Activated CD4-positive, alpha-beta memory T cell treated with anti-CD3 and anti-CD28 coated beads for 36 hours (primary cell): ENCODE measurements around the gene MFSD11. TPM values are rescaled to one million over a fixed set of nuclear protein-coding genes. Genes with fewer than 3 reads are reported as not detected.
"Not testable (repeated sequence)": the region's sequence is repeated elsewhere in the genome, so short reads cannot be mapped to it uniquely, and the experiment has no call there.

Experiments
- CTCF ChIA-PET: fragments of 350-600 bp; sonication (Branson Sonifier 250); formaldehyde crosslinking; loops from one replicate; lab custom pipeline; 2021; ENCODE audit warnings: antibody characterized with exemption, inconsistent platforms; lab: Charles Lee
- POLR2A ChIA-PET: fragments of 350-600 bp; sonication (Branson Sonifier 250); formaldehyde crosslinking; loops from one replicate; lab custom pipeline; 2021; ENCODE audit warnings: antibody characterized with exemption; lab: Charles Lee
- DNase-seq: peaks from one replicate; pipeline ENCODE4 v3.0.0-alpha.2; 2020
- H3K27ac Mint-ChIP-seq: one replicate; pipeline ENCODE4 v1.8.0; 2021; ENCODE audit warnings: mixed read lengths
- H3K27me3 Mint-ChIP-seq: one replicate; pipeline ENCODE4 v1.8.0; 2021; ENCODE audit warnings: mixed read lengths
- H3K36me3 Mint-ChIP-seq: one replicate; pipeline ENCODE4 v1.8.0; 2021; ENCODE audit warnings: mixed read lengths
- H3K4me1 Mint-ChIP-seq: one replicate; pipeline ENCODE4 v1.8.0; 2021; ENCODE audit warnings: low read depth, mixed read lengths
- H3K4me3 Mint-ChIP-seq: one replicate; pipeline ENCODE4 v1.8.0; 2021; ENCODE audit warnings: mild to moderate bottlenecking, mixed read lengths
- H3K9me3 Mint-ChIP-seq: one replicate; pipeline ENCODE4 v1.8.0; 2021; ENCODE audit warnings: mixed read lengths
- intact Hi-C: fragments of 100-400 bp; cut with micrococcal nuclease; formaldehyde crosslinking; loops from one replicate; pipeline ENCODE4 v1.15.1; 2023
- total RNA-seq, 2 experiments: library from RNA; stranded (reverse); gene quantifications; one replicate each; pipeline ENCODE4 v1.2.3, GENCODE V29; 2021

MFSD11 gene
- total RNA-seq, 2 experiments from 2014 or later: 17.5 to 18.3 TPM

DNA sequence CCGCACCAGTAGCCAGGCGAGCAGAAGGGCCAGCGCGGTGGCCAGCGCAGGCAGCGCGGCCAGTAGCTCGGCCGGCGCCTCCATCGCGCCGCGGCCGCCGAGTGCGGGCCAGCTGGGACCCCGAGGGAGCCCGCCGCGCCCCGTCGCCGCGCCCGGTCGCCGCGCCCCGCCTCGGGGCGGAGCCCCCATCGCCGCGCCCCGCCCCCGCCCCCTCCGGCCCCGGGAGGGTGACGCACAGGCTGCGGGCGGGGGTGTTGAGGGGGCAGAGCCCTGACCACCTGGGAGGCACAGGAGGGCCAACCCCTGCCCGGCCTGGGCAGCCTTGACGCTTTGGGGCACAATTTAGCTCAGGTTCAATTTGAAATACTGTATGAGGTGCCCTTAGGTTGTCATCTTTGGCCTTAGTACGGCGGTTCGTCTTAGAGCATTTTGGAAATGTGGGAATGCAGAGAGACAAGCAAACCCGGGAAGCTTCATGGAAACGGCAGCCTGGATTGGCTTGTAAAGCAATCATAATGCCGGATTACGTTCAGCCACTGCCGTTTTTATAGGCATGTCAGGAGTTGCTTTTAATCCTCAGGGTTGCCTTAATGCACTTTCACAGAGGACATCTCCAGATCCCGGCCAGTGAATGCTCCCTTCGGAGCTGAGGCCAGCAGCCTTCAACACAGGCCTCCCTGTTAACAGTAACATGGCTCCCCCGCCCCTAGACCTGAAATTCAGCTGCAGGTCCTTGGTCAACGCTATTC is 26.9 kb upstream of the MFSD11 start, which contains the start of gene MXRA7:
TSS of gene MXRA7 (minus strand) at position 103 of the 749 bp plus-strand sequence. CDS start at position 84, 19 bp downstream.
- DNase-seq: peak; percentile 71
- Mint-ChIP-seq H3K4me1 (peaks cover 20% of the 10 kb centered on the region), H3K27me3 (no peaks in the 10 kb centered on the region), H3K4me3 (peak within 1 kb of the TSS; percentile 62), H3K36me3 (peaks cover 15% of the 10 kb centered on the region), H3K9me3 (no peaks in the 10 kb centered on the region), H3K27ac (no peak within 1 kb of the TSS)
- CTCF ChIA-PET: interaction anchor here (1.7 kb wide), 1 partner anchor 87 kb away, joined by 5 read pairs; no protein-coding TSS in a partner anchor
- POLR2A ChIA-PET: no interaction called here
- intact Hi-C loops: no loop called here

DNA sequence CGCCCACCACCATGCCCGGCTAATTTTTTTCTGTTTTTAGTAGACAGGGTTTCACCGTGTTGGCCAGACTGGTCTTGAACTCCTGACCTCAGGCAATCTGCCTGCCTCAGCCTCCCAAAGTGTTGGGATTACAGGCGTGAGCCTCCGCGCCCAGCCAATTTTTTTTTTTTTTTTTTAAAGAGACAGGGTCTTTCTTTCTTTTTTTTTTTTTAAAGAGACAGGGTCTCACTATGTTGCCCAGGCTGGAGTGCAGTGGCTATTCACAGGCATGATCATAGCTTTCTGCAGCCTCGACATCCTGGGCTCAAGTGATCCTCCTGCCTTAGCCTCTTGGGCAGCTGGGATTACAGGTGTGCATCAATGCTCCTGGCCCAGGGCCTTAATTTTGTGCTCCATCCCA is 25.6 kb upstream of the MFSD11 start:
- H3K9me3 Mint-ChIP-seq, H3K4me3 Mint-ChIP-seq, intact Hi-C loops, H3K27me3 Mint-ChIP-seq, DNase-seq, H3K27ac Mint-ChIP-seq: not testable (repeated sequence)
- Mint-ChIP-seq H3K36me3 (peaks cover 27% of the 10 kb centered on the region), H3K4me1 (peaks cover 29% of the 10 kb centered on the region)
- CTCF ChIA-PET: interaction anchor here (0.6 to 1.7 kb wide), 2 partner anchors 13 to 88 kb away, joined by 3 to 5 read pairs; no protein-coding TSS in a partner anchor
- POLR2A ChIA-PET: interaction anchor here (0.9 kb wide), 1 partner anchor 11 kb away, joined by 3 read pairs; no protein-coding TSS in a partner anchor

DNA sequence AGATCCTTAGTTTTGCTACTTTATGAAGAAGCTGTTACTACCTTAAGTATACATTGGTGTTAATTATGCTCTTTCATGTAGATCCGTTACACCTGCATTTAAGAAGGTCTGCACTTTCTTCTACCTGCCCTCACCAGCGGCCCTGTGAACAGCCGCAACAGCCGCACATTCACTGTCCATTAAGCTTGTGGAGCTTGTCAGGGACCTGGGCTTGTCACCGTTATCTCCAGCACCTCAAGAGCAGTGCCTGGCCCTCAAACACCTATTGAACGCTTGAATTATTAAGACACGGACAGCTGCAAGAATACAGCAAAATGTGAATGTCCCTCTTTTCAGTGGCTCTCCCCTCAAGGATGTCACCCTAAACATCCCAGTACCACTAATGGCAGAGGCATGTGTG is 24.2 kb upstream of the MFSD11 start:
- peaks cover 29% of the 10 kb centered on the region for H3K4me1 Mint-ChIP-seq
- H3K27me3 Mint-ChIP-seq: no peaks in the 10 kb centered on the region
- ChIA-PET CTCF (interaction anchor here (0.8 to 3.9 kb wide), 14 partner anchors 10 to 191 kb away, joined by 3 to 21 read pairs (median 6); partner anchors contain the start of genes JMJD6 and MFSD11), POLR2A (interaction anchor here (1.2 to 1.3 kb wide), 2 partner anchors 10 to 24 kb away, joined by 3 read pairs; partner anchors contain the start of gene MFSD11)
- H3K27ac Mint-ChIP-seq: no peak overlapping the region
- H3K9me3 Mint-ChIP-seq: no peaks in the 10 kb centered on the region
- no peak overlapping the region for H3K4me3 Mint-ChIP-seq
- no peak for DNase-seq
- intact Hi-C loops: loop anchor here (2.0 kb wide), 1 partner anchor 43 kb away; no protein-coding TSS in a partner anchor
- peaks cover 35% of the 10 kb centered on the region for H3K36me3 Mint-ChIP-seq

DNA sequence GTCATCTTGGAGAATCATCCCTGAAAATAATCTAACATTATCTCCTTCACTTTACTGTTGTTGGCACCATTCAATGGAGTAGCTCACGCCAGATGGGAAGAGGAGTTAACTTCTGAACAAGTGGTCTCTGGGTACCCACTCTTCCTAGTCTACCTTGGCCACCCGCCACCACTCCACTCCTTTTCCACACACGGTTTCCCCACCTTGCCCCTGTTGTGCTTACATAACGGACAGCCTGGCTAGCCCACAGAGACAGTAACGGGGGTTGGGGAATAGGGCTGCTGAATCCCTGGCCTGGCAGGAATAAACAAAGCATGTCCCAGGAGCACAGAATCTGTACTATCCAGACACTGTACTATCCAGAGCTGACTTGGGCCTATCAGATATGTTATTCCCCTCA is 23.6 kb upstream of the MFSD11 start:
- Mint-ChIP-seq H3K27me3 (no peaks in the 10 kb centered on the region), H3K27ac (no peak overlapping the region), H3K4me3 (no peak overlapping the region), H3K9me3 (no peaks in the 10 kb centered on the region), H3K36me3 (peaks cover 38% of the 10 kb centered on the region), H3K4me1 (peaks cover 29% of the 10 kb centered on the region)
- CTCF ChIA-PET: interaction anchor here (0.6 to 3.9 kb wide), 17 partner anchors 10 to 191 kb away, joined by 3 to 21 read pairs (median 5); partner anchors contain the start of genes JMJD6 and MFSD11
- POLR2A ChIA-PET: no interaction called here
- DNase-seq: no peak
- intact Hi-C loops: loop anchor here (2.0 kb wide), 1 partner anchor 44 kb away; no protein-coding TSS in a partner anchor

DNA sequence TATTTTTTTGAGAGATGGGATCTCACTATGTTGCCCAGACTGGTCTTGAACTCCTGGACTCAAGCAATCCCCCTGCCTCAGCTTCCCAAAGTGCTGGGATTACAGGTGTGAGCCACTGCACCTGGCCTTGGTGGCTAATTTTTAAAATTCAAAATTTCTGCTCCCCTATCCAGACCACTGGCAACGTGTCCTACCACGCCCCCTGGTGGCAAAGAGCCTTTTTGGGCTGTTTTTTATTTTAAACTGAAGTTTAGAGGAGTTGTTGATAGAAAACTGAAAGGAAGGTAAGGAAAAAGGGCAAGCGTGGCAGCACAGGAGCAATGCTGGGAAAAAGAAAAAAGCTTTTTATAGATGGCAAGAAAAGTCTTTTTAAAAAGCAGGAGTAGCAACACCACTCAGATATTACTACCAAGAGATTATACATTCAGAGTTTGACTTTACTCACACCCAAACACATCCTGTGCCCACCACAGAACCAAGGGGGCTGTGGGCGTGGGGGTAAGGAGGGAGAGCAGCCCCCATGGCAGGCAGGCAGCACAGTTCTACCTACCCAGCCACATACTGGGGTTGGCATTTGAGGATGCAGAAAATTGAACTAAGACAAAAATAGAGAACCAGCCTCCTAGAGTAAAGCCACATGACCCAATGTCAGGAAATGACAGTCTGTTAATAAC is 23.0 kb upstream of the MFSD11 start:
- Mint-ChIP-seq H3K36me3 (peaks cover 42% of the 10 kb centered on the region), H3K4me1 (peaks cover 29% of the 10 kb centered on the region), H3K4me3 (no peak overlapping the region), H3K9me3 (no peaks in the 10 kb centered on the region), H3K27me3 (no peaks in the 10 kb centered on the region), H3K27ac (peak overlapping the region; percentile 24)
- CTCF ChIA-PET: interaction anchor here (0.6 to 3.9 kb wide), 13 partner anchors 9 to 192 kb away, joined by 3 to 21 read pairs (median 6); partner anchors contain the start of gene JMJD6
- intact Hi-C loops: loop anchor here (2.0 kb wide), 1 partner anchor 44 kb away; no protein-coding TSS in a partner anchor
- peak; percentile 79 for DNase-seq
- POLR2A ChIA-PET: no interaction called here

DNA sequence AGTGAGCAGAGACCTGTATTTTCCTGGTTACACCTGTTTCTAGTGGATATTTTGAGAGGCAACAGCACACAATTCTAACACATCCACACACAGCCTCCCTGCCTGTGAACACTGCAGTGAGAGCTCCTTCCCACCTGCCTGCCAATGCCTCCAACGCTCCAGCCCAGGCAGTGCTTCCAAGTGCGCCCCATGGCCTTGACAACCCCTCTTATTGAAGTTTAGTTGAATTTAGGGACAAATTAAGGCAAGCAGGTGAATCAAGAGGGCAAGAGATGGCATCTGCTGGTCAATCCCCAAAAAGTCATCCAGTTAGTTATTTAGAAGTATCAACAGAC is 22.5 kb upstream of the MFSD11 start:
- H3K36me3 Mint-ChIP-seq: peaks cover 45% of the 10 kb centered on the region
- no peak for DNase-seq
- peaks cover 29% of the 10 kb centered on the region for H3K4me1 Mint-ChIP-seq
- ChIA-PET CTCF (interaction anchor here (0.6 to 3.9 kb wide), 8 partner anchors 9 to 192 kb away, joined by 3 to 21 read pairs (median 8); partner anchors contain the start of gene JMJD6), POLR2A (interaction anchor here (2.1 kb wide), 1 partner anchor 10 kb away, joined by 13 read pairs; the partner anchor contains the start of genes JMJD6 and METTL23)
- H3K9me3 Mint-ChIP-seq: no peaks in the 10 kb centered on the region
- no peak overlapping the region for H3K4me3 Mint-ChIP-seq
- H3K27ac Mint-ChIP-seq: no peak overlapping the region
- H3K27me3 Mint-ChIP-seq: no peaks in the 10 kb centered on the region
- intact Hi-C loops: loop anchor here (2.0 kb wide), 1 partner anchor 45 kb away; no protein-coding TSS in a partner anchor

DNA sequence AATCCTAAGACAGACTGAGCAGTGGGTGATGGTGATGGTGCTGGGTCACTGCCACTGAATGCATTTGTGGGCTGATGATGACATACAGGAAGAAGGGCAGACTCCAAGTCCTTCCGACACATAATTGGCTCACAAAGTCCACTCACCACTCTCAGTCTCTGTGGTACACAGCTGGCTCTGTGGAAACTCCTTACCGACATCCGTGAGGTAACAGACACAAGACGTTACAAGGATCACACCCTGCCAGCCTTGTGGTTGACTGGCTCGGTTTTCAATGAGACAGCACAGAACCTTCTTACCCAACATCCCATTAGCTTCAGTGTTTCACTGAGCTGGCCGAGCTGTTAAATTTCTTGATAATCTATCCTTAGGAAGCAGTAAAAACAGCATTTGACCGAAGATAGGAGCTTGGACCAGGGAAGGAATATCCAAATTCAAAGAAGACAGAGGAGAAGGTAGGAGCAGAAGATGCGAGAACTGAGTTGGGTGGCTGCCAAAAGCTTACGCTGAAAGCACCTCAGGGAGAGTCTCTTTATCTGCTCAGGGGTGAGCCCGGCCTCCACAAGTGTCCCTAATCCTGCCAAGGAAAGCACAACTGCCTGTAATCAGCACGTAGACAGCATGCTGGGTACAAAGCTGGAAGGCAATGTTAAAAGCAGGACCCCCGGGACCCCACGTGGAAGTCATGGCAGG is 21.6 kb upstream of the MFSD11 start:
- Mint-ChIP-seq H3K4me3 (no peak overlapping the region), H3K27me3 (no peaks in the 10 kb centered on the region), H3K4me1 (peaks cover 26% of the 10 kb centered on the region), H3K9me3 (no peaks in the 10 kb centered on the region), H3K27ac (peak overlapping the region; percentile 71), H3K36me3 (peaks cover 51% of the 10 kb centered on the region)
- ChIA-PET POLR2A (interaction anchor here (2.1 kb wide), 1 partner anchor 9 kb away, joined by 13 read pairs; the partner anchor contains the start of genes JMJD6 and METTL23), CTCF (interaction anchor here (0.9 to 3.9 kb wide), 5 partner anchors 8 to 193 kb away, joined by 3 to 16 read pairs (median 9); partner anchors contain the start of genes JMJD6 and METTL23)
- DNase-seq: peak; percentile 64
- intact Hi-C loops: no loop called here

DNA sequence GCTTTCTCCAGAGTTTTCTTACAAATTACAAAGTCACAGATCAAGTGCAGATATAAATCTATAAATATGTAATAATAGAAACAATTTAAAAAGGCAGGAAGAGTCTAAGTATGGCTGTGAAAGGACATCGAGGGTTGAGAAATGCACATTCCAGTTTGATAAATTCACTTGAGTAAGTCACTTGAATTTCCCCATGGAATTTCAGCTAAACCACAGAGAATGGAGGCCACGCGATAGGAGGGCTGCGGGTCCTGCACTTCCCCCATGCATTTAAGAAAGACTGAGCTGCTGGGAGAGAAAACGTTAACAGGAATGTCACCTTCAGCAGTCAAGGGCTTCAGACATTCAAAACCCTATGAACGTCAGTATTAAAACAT is 21.1 kb upstream of the MFSD11 start:
- Mint-ChIP-seq H3K27ac (no peak overlapping the region), H3K9me3 (no peaks in the 10 kb centered on the region), H3K27me3 (no peaks in the 10 kb centered on the region), H3K4me1 (peaks cover 27% of the 10 kb centered on the region), H3K4me3 (no peak overlapping the region), H3K36me3 (peaks cover 55% of the 10 kb centered on the region)
- ChIA-PET POLR2A (interaction anchor here (2.1 kb wide), 1 partner anchor 9 kb away, joined by 13 read pairs; the partner anchor contains the start of genes JMJD6 and METTL23), CTCF (interaction anchor here (0.9 to 3.9 kb wide), 6 partner anchors 9 to 194 kb away, joined by 3 to 16 read pairs (median 6); partner anchors contain the start of genes JMJD6 and METTL23)
- intact Hi-C loops: no loop called here
- DNase-seq: no peak

DNA sequence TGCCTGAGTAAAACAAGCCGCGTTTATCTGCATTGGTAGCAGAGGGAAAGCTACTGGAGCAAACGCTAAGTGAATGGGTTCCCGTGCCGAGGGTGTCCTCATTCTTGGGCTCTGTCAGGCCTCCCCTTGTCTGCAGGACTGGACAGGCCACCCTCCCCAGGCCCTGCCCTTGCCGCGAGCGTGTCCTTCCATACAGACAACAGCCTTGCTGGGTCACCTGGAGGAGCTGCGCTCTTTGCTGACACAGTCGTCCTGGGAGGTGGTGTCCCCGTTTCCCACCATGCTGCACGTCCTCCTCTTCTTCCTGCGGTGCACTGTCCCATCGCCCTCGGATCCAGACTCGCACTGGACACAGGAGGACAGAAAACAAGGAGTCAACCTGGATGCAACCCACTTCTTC is 19.4 kb upstream of the MFSD11 start:
- Mint-ChIP-seq H3K36me3 (peaks cover 64% of the 10 kb centered on the region), H3K27me3 (no peaks in the 10 kb centered on the region), H3K4me1 (peaks cover 34% of the 10 kb centered on the region), H3K4me3 (no peak overlapping the region), H3K9me3 (no peaks in the 10 kb centered on the region), H3K27ac (no peak overlapping the region)
- POLR2A ChIA-PET: no interaction called here
- CTCF ChIA-PET: interaction anchor here (0.9 to 2.6 kb wide), 4 partner anchors 9 to 196 kb away, joined by 3 to 11 read pairs (median 4); no protein-coding TSS in a partner anchor
- no peak for DNase-seq
- intact Hi-C loops: no loop called here

DNA sequence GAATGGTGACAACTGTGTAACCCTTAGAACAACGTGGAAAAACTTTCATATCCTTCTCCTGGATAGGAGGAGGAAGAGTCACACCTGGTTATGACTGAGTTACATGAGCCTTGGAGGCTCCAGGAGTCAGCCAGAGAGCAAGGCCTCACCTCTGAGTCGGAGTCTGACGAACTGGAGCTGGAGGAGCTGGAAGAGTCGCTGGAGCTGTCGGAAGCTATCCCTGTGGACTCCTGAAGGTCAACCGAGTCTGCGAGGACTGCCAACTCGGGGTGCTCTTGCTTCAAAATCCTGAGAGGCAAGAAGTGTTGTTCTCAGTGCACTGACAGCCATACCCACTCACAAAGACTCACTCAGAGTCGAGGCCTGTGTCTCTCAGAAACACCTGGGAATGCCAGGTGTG is 17.7 kb upstream of the MFSD11 start:
- CTCF ChIA-PET: no interaction called here
- intact Hi-C loops: no loop called here
- H3K4me3 Mint-ChIP-seq: no peak overlapping the region
- peaks cover 38% of the 10 kb centered on the region for H3K4me1 Mint-ChIP-seq
- H3K9me3 Mint-ChIP-seq: no peaks in the 10 kb centered on the region
- H3K27me3 Mint-ChIP-seq: no peaks in the 10 kb centered on the region
- DNase-seq: no peak
- POLR2A ChIA-PET: no interaction called here
- H3K27ac Mint-ChIP-seq: no peak overlapping the region
- peaks cover 68% of the 10 kb centered on the region for H3K36me3 Mint-ChIP-seq

DNA sequence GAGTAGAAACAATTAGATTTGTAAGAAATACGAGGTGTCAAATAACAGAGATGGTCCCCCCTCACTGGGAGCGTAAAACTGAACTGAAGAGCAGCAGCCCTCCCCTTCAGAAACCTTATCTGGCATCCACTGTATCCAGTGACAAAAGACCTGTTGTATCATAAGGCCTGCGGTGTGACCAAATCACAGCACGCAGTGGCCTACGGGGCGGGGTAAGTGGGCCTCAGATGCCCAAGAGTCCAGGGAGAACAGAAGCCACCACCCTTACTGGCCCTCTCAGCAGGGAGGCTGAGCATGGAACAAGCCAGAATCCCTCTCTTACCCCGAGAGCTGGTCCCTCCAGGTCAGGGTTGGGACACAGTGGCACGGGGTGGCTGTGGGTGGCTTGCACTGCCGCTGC is 17.0 kb upstream of the MFSD11 start:
- intact Hi-C loops: no loop called here
- Mint-ChIP-seq H3K27me3 (no peaks in the 10 kb centered on the region), H3K9me3 (no peaks in the 10 kb centered on the region), H3K4me3 (no peak overlapping the region), H3K27ac (no peak overlapping the region), H3K4me1 (peaks cover 36% of the 10 kb centered on the region), H3K36me3 (peaks cover 71% of the 10 kb centered on the region)
- no peak for DNase-seq
- ChIA-PET CTCF (interaction anchor here (1.0 kb wide), 1 partner anchor 97 kb away, joined by 3 read pairs; no protein-coding TSS in a partner anchor), POLR2A (no interaction called here)
